HT1080 (cell line): ENCODE results near the gene DIS3L2. TPM values are rescaled to one million over a fixed set of nuclear protein-coding genes. Genes with fewer than 3 reads are reported as not detected.
A peak's percentile ranks its signal among the peaks of the same experiment; 100 is the strongest.

Source experiments
- DNase-seq: peaks from one replicate; pipeline ENCODE4 v3.0.0-alpha.2; 2015; ENCODE audit warnings: low read depth
- total RNA-seq: library from RNA; depleted of rRNA; stranded (reverse); fragments of >200 nt; shearing (Covaris generic); gene quantifications from 2 replicates; pipeline ENCODE4 v1.2.3, GENCODE V29; 2014

The DIS3L2 gene
- total RNA-seq, 1 experiment from 2014 or later, result 25.7 TPM

DNA sequence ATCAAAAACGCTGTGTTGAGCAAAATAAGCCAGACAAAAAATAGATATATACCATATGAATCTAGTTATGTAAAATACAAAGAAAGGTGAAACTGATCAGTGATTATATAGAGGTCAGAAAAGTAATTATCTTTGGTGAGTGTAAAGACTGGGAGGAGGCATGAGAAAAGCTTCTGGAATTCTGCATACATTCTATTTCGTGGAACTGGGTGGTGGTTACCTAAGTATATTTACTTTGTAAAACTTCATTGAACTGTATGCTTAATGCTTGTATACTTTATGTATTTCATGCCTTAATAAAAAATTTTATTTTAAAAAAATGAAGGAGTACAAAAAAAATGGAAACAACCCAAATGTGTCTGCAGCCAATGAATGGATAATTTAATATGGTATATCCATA lies 263.9 kb downstream of the DIS3L2 start:
- no peak for DNase-seq

- no peak for DNase-seq
Observed at GRCh38 chr2:232225895-232226294, 264.4 kb downstream of the DIS3L2 start.

GRCh38 chr2:232228332-232228731 lies 266.8 kb downstream of the DIS3L2 start:
- DNase-seq, result no peak

DNA sequence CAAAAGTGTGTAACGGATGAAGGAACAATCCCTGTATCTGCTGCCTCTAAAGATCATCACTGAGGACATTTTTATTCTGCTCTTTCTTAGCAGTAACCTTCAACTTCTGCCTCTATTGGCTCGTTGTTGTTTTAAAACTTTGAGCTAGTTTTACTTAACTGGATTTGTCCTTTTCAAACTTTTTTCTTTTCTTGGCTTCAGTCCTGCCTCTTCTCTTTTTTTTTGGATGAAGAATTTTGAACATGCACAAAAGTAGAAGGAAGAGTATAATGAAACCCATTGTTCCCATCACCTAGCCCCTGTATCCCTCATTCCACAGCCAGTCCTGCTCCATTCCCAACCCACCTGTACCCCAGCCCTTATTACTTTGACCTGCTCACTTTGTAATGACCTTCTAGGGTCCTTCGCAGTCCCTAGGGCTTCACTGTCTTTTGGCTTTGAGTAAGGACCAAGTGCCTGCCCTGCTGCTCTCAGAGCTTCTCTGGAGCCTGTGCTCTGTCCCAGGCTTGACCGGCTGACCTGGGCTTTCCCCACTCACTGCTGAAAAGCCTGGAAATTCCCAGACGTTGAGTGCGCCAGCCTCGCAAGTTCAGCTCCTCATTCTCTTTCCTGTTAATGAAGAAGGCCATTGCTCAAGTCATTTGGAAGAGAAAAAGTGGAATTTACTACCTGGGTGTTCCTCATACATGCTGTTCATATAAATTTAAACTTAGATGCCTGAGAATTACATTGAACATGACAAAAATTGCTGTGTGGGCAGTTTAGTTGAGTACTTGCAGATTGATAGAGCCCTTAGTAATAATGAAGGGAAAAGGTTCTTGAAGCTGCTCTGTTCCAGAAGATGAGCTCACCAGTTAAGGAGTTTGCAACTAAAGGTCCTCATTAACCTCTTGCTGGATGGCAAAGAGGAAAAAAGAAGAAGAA lies 267.7 kb downstream of the DIS3L2 start:
- DNase-seq, result no peak

GRCh38 chr2:232229911-232230310 lies 268.4 kb downstream of the DIS3L2 start:
- no peak for DNase-seq

- peak; percentile 13 for DNase-seq
Observed at GRCh38 chr2:232230560-232230959, 269.0 kb downstream of the DIS3L2 start.

GRCh38 chr2:232231554-232231953 lies 270.0 kb downstream of the DIS3L2 start:
- no peak for DNase-seq

GRCh38 chr2:232232915-232233314 lies 271.4 kb downstream of the DIS3L2 start:
- no peak for DNase-seq

DNA sequence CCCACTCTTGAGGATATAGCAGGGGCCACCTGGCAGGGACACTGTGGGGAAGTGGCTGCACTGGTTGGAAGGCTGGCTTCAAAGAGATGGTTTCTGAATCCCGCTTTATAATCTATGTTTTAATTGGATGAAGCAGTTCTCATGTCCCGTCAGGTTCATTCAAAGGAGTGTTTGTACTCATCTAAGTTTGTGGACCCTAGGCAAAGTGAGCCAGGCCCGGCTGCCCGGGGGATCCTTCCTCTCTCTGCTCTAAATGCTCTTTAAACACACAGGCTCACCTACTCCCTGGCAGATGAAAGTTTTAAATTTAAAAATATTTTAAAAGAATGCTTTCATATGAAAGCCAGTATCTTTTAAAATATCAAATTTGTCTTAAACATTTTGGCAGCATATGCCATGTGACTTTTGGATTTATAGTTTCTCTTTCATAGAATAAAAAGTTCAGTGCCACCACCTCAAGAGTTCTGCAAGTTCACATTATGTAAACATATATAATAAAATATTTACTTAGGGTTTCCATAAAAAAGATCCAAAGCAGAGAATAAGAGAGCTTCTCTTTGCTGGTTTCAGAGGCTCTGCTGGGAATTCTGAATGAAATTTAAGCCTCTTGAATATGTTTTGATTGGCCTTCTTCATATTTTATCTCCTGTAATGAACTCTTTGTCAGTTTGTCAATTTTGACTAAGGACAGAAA lies 273.6 kb downstream of the DIS3L2 start:
- no peak for DNase-seq

GRCh38 chr2:232235716-232236115 lies 274.2 kb downstream of the DIS3L2 start:
- no peak for DNase-seq

DNA sequence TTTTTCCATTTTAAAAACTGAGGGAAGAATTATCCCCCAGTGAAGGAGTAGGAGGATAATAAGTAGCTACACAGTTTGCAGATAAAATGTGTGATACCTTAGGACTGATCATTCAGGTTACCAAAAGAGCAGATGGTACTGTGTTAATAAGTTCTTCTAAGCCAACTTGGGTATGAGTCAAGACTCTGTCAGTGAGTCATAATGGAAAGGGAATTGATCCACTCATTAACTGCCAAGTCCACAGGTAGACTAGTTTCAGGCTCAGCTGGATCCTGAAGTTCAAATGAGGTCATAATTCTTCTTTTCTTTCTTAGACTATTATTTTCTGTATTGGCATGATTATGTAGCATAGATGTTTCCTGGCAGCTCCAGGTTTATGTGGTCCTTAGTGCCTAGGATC lies 274.7 kb downstream of the DIS3L2 start:
- peak; percentile 31 for DNase-seq

GRCh38 chr2:232237464-232237863 lies 276.0 kb downstream of the DIS3L2 start:
- no peak for DNase-seq

GRCh38 chr2:232238108-232238507 lies 276.6 kb downstream of the DIS3L2 start:
- no peak for DNase-seq

- DNase-seq, result no peak
Observed at GRCh38 chr2:232238596-232238995, 277.1 kb downstream of the DIS3L2 start.

DNA sequence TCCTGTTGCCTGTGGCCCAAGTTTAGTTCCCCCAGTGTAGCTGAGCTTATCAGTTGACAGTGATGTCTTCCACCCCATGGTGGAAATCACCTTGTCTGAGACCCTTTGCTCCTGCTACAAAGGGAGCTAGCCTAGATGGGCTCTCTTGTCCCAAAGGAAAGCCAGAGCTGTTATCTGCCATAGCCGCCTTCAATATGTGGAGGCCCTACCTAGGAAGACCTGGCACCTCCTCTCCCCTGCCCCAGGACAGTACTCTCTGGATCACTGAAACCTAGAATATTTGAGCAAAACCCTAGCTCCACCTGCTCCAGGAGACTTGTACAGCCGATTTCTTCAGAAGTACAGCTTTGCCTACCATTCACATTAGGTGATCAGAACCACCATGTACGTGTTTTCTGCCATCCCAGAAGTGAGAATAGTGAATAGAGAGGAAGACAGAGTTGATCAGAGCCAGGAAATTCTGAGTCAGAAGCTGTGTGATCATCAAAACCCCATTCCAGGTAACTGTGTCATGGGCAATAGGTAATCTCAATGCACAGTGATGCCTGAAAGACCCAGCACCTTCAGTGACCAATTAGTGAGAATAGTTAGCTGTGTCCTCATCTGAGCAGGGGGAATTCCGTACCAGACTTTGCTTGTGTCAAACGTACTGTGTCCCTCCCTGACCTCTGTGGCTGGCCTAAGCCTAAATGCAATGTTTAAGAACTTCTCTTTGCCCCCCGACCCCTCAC lies 278.6 kb downstream of the DIS3L2 start:
- DNase-seq, result peak; percentile 11

GRCh38 chr2:232240906-232241305 lies 279.4 kb downstream of the DIS3L2 start:
- no peak for DNase-seq

GRCh38 chr2:232242316-232242715 lies 280.8 kb downstream of the DIS3L2 start:
- no peak for DNase-seq

DNA sequence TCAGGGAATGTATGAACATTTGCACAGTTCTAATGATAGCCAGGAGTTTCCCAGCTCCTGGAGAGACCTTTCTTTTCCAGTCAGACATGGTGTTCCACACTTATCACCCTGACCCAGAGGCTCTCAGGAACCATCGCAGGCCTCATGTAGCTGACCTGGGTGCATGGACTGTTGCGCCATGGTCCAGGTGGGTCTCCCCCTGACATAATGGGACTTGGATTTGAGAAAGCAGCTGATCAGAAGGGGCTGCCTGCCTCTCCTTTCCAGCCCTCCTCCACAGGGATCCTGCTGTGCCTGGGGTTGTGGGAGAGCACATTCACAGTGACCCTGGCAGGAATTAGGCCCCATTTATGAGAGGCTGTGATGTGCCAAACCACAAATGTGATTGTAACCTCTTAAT lies 283.6 kb downstream of the DIS3L2 start:
- no peak for DNase-seq

- DNase-seq, result no peak
Observed at GRCh38 chr2:232246245-232246644, 284.7 kb downstream of the DIS3L2 start.

- DNase-seq, result no peak
Observed at GRCh38 chr2:232249096-232249495, 287.6 kb downstream of the DIS3L2 start.

DNA sequence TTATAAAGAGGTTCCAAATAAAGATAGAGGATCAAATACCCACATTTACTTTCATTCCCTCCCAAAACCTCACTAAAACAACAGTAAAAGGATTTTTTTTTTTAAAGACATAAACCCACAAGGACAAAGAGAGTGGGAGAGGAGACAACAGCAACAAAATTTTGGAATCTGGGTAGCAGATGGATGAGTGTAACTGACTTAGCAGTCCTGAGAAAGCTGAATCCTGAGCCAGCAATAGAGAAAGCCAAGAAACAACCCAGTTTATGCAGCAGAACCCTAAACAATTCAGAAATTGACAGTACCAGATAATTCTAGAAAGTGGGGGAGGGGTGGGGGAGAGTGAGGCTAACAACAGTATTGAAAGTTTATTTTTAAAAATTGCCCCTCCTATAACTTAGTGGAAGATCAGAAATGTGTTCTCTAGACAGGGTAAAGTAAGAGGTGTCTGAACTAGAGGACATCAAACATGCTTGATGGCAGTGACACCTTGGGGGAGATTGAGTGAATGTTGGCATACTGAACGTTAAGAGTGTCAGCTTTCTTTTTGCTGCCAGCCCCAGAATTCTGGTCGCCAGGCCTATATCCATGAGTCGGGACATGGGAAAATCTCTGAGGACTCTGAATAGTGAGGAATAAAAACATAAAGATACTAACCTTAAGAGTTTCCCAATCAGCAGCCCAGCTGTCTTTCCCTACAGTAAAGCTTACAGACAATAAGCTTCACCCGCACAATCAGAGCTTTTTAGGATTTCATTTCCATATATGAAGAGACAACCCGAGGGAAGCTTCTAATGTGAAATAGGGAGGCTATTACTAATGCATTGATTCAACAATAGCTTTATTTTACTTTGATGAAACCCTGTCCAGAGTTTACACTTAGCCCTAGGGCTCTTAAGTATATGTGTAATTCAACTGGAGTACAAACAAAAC lies 289.0 kb downstream of the DIS3L2 start:
- no peak for DNase-seq
